GM12873 (cell line): ENCODE measurements around the gene KIAA2012.

Experiments used
- CTCF ChIP-seq: IDR thresholded peaks from 2 replicates; pipeline ENCODE4 v1.5.1; 2012; ENCODE audit warnings: low read depth, mild to moderate bottlenecking, moderate library complexity, low read length, control low read depth; ENCODE audit not compliant: insufficient read depth; ENCODE audit errors: missing control alignments

The KIAA2012 gene

GRCh38 chr2:202037086-202037485, 36.0 kb upstream of the KIAA2012 start:
- TF ChIP-seq CTCF, result no peak

GRCh38 chr2:202038471-202039277, 34.4 kb upstream of the KIAA2012 start:
- no peak for TF ChIP-seq CTCF

GRCh38 chr2:202039278-202040078, 33.6 kb upstream of the KIAA2012 start:
- no peak for TF ChIP-seq CTCF

- no peak for TF ChIP-seq CTCF
Observed at GRCh38 chr2:202040079-202040844, 32.8 kb upstream of the KIAA2012 start.

- TF ChIP-seq CTCF, result no peak
Observed at GRCh38 chr2:202042444-202042843, 30.6 kb upstream of the KIAA2012 start.

GRCh38 chr2:202043475-202043874, 29.6 kb upstream of the KIAA2012 start:
- TF ChIP-seq CTCF, result no peak

- TF ChIP-seq CTCF, result no peak
Observed at GRCh38 chr2:202044777-202045176, 28.3 kb upstream of the KIAA2012 start.
